ENCODE results near the gene PIAS2.
A peak's percentile ranks its signal among the peaks of the same experiment; 100 is the strongest.

Gene PIAS2

GRCh38 chr18:46756559-46757201, 160.6 kb downstream of the PIAS2 start, which contains the start of gene ST8SIA5:
TSS of gene ST8SIA5 (minus strand) at chr18:46757053. CDS start at chr18:46756508, 545 bp downstream.
- no peak for TF ChIP-seq CTCF (conservative IDR thresholded peaks at IDR 0.05; ENCODE audit: control insufficient read depth, insufficient read depth, low read depth, low read length)
- no peak for DNase-seq (ENCODE audit: low read depth)

GRCh38 chr18:46756025-46756558, 161.2 kb downstream of the PIAS2 start:
- H3K4me3 ChIP-seq (ENCODE audit: control insufficient read depth, low read depth, low read length): no peak overlapping the region
- no peak for DNase-seq (ENCODE audit: low read depth)
- no peak for TF ChIP-seq CTCF (conservative IDR thresholded peaks at IDR 0.05; ENCODE audit: control insufficient read depth, insufficient read depth, low read depth, low read length)

More at GRCh38 chr18:46756559-46757201, 160.6 kb downstream of the PIAS2 start, which contains the start of gene ST8SIA5:
- H3K4me3 ChIP-seq (ENCODE audit: control insufficient read depth, low read depth, low read length): peak within 1 kb of the TSS; percentile 33

DNA sequence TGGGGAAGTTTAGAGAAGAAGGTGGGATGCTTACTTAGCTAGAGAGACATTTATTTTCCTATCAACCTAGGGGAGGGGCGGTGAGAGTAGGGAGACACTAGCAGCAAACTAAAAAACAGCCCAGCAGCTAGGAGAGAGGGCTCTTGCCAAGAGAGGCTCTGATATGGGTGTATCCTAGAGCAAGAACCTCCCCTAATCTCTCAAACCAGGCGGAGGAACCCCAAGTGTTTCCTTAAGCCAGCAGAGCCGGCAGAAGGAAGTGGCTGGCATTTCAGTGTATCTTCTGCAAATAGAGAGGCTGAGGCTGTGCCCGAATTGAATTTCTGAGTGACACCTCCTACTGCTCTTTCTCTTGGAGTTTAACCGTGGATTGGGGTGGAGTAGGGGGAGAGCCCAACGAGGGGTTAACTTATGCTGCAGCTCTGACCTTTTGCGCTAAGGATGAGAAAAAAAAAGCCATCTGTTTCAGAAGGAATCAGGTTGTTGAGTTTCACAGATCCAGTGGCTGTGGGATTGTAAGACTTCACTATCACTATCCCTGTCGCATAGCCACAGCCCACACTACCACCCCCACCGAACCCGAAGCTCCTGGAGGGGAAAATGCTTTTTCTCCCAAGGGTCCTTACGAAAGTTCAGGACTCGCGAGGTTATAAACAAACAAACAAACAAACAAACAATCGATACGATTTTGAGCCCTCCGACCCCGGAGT, 161.8 kb downstream of the PIAS2 start:
- TF ChIP-seq CTCF (conservative IDR thresholded peaks at IDR 0.05; ENCODE audit: control insufficient read depth, insufficient read depth, low read depth, low read length): no peak
- no peak overlapping the region for H3K4me3 ChIP-seq (ENCODE audit: control insufficient read depth, low read depth, low read length)
- no peak for DNase-seq (ENCODE audit: low read depth)

GRCh38 chr18:46754661-46755292, 162.5 kb downstream of the PIAS2 start:
- H3K4me3 ChIP-seq (ENCODE audit: control insufficient read depth, low read depth, low read length): no peak overlapping the region
- DNase-seq (ENCODE audit: low read depth): no peak
- TF ChIP-seq CTCF (conservative IDR thresholded peaks at IDR 0.05; ENCODE audit: control insufficient read depth, insufficient read depth, low read depth, low read length): no peak

DNA sequence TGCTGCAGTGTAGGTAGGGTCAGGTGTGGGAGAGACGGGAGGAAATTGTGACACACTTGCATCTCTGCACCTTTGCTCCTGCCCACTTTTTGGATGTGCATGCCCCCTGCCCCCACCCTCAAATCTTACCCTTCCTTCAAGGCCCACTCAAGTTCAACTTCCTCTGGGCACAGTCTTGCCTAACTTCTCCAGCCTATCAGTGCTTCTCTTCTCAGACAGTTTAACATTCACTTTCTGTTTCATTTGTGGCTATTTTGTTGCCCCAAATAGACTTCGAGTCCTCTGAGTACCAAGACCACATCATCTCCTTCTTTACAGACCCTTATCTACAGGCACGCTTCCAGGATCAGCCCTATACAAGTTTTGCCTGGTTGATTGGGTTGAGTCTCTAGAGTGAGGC, 163.1 kb downstream of the PIAS2 start:
- TF ChIP-seq CTCF (conservative IDR thresholded peaks at IDR 0.05; ENCODE audit: control insufficient read depth, insufficient read depth, low read depth, low read length): no peak

More for the DNA sequence above, 163.1 kb downstream of the PIAS2 start:
- no peak for DNase-seq (ENCODE audit: low read depth)
- H3K4me3 ChIP-seq (ENCODE audit: control insufficient read depth, low read depth, low read length): no peak overlapping the region

Measured in fibroblast of mammary gland (primary cell).